K562 (cell line): Measurements from ENCODE around the gene TBC1D16. TPM values are rescaled to one million over a fixed set of nuclear protein-coding genes. Genes with fewer than 3 reads are reported as not detected.

Source experiments
- HMG20B ChIP-seq: fragments of 250-450 bp; sonication (Bioruptor Pico); IDR thresholded peaks from 2 replicates; pipeline ENCODE4 v1.5.0; 2021; ENCODE audit warnings: mild to moderate bottlenecking
- LCOR ChIP-seq: sonication (generic); formaldehyde crosslinking; IDR thresholded peaks from 2 replicates; pipeline ENCODE4 v1.8.0; 2022; ENCODE audit warnings: mild to moderate bottlenecking, missing genetic modification reagents
- MCM7 ChIP-seq, 2 experiments: fragments of 450-650 bp; IDR thresholded peaks; 2 replicates each; pipeline ENCODE4 v1.6.1; 2016 to 2018
- PRMT5 ChIP-seq: sonication (generic); formaldehyde crosslinking; IDR thresholded peaks from 2 replicates; pipeline ENCODE4 v1.5.0; 2020; ENCODE audit warnings: missing genetic modification reagents
- SPI1 ChIP-seq: IDR thresholded peaks from 2 replicates; pipeline ENCODE4 v1.6.1; 2011; ENCODE audit warnings: low read depth, low read length, control low read depth, borderline replicate concordance
- ZFP1 ChIP-seq: fragments of 450-650 bp; formaldehyde crosslinking; IDR thresholded peaks from 2 replicates; pipeline ENCODE4 v1.4.0; 2020; ENCODE audit warnings: mild to moderate bottlenecking, mixed read lengths
- ZNF253 ChIP-seq: fragments of 250-450 bp; sonication (Bioruptor Pico); conservative IDR thresholded peaks from 2 replicates; pipeline ENCODE4 v1.6.1; 2021; ENCODE audit warnings: mild to moderate bottlenecking
- polyA plus RNA-seq, 8 experiments: library from polyadenylated mRNA; depleted of rRNA in 4 of 8; stranded (reverse) in 5 of 8; unstranded in 3 of 8; fragments of >200 nt; fragmentation: Nextera tagmentation in 2 of 8; fragmentation: Illumina TruSeq in 1 of 8; extraction: Ambion mirVana in 2 of 8; extraction: Trizol in 1 of 8; gene quantifications; 2 replicates each; pipeline versions ENCODE4 v1.2.1 to v1.2.3, GENCODE V29; 2011 to 2014; ENCODE audit warnings: inconsistent platforms in 1 of 8, missing spikeins in 1 of 8
- total RNA-seq, 7 experiments: library from RNA; depleted of rRNA in 6 of 7; stranded (reverse); fragments of >200 nt in 6 of 7; fragmentation: Illumina TruSeq in 2 of 7; extraction: Trizol in 2 of 7; gene quantifications; 2 replicates each; pipeline versions ENCODE4 v1.2.1 to v1.2.3, GENCODE V29; 2011 to 2021; ENCODE audit warnings: low replicate concordance in 1 of 7
- TF ChIP-seq, protein P1 (sequence below): fragments of 250-450 bp; sonication (Bioruptor Pico); IDR thresholded peaks from 2 replicates; pipeline ENCODE4 v1.4.0; 2020
- TF ChIP-seq, protein P2 (sequence below): fragments of 450-650 bp; formaldehyde crosslinking; IDR thresholded peaks from 2 replicates; pipeline ENCODE4 v1.4.0; 2020; ENCODE audit warnings: mild to moderate bottlenecking, mixed read lengths

Gene TBC1D16
- total and polyA plus RNA-seq, 9 of the 15 experiments (the other 6 are each of a cell fraction or from before 2014, with no cell fraction given) = 0.01 to 0.20 (median 0.03) TPM; not detected in 1

DNA sequence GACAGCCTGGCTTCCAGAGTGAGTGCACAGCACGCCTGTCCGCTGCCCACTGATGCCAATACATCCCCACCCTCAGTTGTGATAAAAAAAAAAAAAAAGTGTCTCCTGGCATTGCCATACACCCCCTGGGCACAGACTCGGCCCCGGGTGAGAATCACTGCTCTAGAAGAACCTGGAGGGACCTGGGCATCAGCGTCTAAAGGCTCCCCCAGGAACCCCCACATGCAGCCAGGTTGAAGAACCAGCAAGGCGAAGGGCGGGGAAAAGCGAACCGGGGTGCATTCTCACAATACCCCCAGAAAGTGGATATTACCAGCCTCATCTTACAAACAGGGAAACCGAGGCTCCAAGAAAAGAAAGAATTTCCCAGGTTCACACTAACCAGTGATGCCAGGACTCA, 27.7 kb downstream of the TBC1D16 start (continued):
- TF ChIP-seq, protein P1, sequence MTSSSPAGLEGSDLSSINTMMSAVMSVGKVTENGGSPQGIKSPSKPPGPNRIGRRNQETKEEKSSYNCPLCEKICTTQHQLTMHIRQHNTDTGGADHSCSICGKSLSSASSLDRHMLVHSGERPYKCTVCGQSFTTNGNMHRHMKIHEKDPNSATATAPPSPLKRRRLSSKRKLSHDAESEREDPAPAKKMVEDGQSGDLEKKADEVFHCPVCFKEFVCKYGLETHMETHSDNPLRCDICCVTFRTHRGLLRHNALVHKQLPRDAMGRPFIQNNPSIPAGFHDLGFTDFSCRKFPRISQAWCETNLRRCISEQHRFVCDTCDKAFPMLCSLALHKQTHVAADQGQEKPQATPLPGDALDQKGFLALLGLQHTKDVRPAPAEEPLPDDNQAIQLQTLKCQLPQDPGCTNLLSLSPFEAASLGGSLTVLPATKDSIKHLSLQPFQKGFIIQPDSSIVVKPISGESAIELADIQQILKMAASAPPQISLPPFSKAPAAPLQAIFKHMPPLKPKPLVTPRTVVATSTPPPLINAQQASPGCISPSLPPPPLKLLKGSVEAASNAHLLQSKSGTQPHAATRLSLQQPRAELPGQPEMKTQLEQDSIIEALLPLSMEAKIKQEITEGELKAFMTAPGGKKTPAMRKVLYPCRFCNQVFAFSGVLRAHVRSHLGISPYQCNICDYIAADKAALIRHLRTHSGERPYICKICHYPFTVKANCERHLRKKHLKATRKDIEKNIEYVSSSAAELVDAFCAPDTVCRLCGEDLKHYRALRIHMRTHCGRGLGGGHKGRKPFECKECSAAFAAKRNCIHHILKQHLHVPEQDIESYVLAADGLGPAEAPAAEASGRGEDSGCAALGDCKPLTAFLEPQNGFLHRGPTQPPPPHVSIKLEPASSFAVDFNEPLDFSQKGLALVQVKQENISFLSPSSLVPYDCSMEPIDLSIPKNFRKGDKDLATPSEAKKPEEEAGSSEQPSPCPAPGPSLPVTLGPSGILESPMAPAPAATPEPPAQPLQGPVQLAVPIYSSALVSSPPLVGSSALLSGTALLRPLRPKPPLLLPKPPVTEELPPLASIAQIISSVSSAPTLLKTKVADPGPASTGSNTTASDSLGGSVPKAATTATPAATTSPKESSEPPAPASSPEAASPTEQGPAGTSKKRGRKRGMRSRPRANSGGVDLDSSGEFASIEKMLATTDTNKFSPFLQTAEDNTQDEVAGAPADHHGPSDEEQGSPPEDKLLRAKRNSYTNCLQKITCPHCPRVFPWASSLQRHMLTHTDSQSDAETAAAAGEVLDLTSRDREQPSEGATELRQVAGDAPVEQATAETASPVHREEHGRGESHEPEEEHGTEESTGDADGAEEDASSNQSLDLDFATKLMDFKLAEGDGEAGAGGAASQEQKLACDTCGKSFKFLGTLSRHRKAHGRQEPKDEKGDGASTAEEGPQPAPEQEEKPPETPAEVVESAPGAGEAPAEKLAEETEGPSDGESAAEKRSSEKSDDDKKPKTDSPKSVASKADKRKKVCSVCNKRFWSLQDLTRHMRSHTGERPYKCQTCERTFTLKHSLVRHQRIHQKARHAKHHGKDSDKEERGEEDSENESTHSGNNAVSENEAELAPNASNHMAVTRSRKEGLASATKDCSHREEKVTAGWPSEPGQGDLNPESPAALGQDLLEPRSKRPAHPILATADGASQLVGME = no peak
- TF ChIP-seq MCM7 (IDR thresholded peaks at IDR 0.05) (no peak), PRMT5 (CRISPR knock-in tag) (no peak), LCOR (CRISPR knock-in tag) (no peak), SPI1 (no peak), HMG20B (CRISPR knock-in tag) (no peak), ZNF253 (CRISPR knock-in tag) (no peak), ZFP1 (CRISPR knock-in tag) (no peak)
- TF ChIP-seq, protein P2, sequence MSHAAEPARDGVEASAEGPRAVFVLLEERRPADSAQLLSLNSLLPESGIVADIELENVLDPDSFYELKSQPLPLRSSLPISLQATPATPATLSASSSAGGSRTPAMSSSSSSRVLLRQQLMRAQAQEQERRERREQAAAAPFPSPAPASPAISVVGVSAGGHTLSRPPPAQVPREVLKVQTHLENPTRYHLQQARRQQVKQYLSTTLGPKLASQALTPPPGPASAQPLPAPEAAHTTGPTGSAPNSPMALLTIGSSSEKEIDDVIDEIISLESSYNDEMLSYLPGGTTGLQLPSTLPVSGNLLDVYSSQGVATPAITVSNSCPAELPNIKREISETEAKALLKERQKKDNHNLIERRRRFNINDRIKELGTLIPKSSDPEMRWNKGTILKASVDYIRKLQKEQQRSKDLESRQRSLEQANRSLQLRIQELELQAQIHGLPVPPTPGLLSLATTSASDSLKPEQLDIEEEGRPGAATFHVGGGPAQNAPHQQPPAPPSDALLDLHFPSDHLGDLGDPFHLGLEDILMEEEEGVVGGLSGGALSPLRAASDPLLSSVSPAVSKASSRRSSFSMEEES (CRISPR knock-in tag) = no peak
